IMR-90 (cell line): ENCODE measurements around the gene DLGAP4. TPM values are rescaled to one million over a fixed set of nuclear protein-coding genes. Genes with fewer than 3 reads are reported as not detected.
"Not testable (repeated sequence)": the region's sequence is repeated elsewhere in the genome, so short reads cannot be mapped to it uniquely, and the experiment has no call there.

ENCODE experiments used
- ATAC-seq: fragments of 200-7000 bp; cut with Tn5 transposase; 2 replicates; pipeline ENCODE4 v1.9.1; 2020; ENCODE audit warnings: low read depth, mild to moderate bottlenecking, moderate library complexity
- BruUV-seq: library from RNA; stranded (reverse); fragments of 400-500 nt; replicated peaks from 2 replicates; lab custom pipeline; 2021; lab: Mats Ljungman, UMichigan
- CTCF ChIA-PET: fragments of 300-600 bp; formaldehyde crosslinking; extraction: SDS; loops from one replicate; lab custom pipeline; 2021; ENCODE audit warnings: antibody characterized with exemption; lab: Yijun Ruan, JAX
- POLR2A ChIA-PET: fragments of 300-600 bp; sonication (Branson Sonifier 250); formaldehyde crosslinking; loops from one replicate; lab custom pipeline; 2022; ENCODE audit warnings: antibody characterized with exemption; ENCODE audit not compliant: unreplicated experiment; lab: Charles Lee
- DNase-seq: peaks from one replicate; pipeline ENCODE4 v3.0.0; 2013
- H2AFZ ChIP-seq: replicated peaks from 2 replicates; pipeline ENCODE3; 2013; ENCODE audit warnings: low read length, mild to moderate bottlenecking; ENCODE audit not compliant: poor library complexity
- H2AK5ac ChIP-seq: 2 replicates; pipeline ENCODE4 v1.6.1; 2013; ENCODE audit warnings: low read depth, low read length, inconsistent platforms
- H2AK9ac ChIP-seq: replicated peaks from 2 replicates; pipeline ENCODE3; 2013; ENCODE audit warnings: mild to moderate bottlenecking, low read depth, low read length, moderate library complexity; ENCODE audit not compliant: poor library complexity
- H2BK120ac ChIP-seq: 2 replicates; pipeline ENCODE4 v1.6.1; 2013; ENCODE audit warnings: low read depth, low read length, inconsistent platforms
- H2BK15ac ChIP-seq: 3 replicates; pipeline ENCODE4 v1.6.1; 2013; ENCODE audit warnings: low read depth, low read length, inconsistent platforms
- H2BK20ac ChIP-seq: 2 replicates; pipeline ENCODE4 v1.6.1; 2013; ENCODE audit warnings: low read depth, mild to moderate bottlenecking, inconsistent platforms, low read length, moderate library complexity
- H2BK5ac ChIP-seq: 2 replicates; pipeline ENCODE4 v1.6.1; 2013; ENCODE audit warnings: mild to moderate bottlenecking, low read depth, low read length, inconsistent platforms; ENCODE audit not compliant: poor library complexity, severe bottlenecking
- H3K14ac ChIP-seq: replicated peaks from 2 replicates; pipeline ENCODE4 v1.6.1; 2013; ENCODE audit warnings: low read depth, low read length, inconsistent platforms
- H3K18ac ChIP-seq: 2 replicates; pipeline ENCODE4 v1.6.1; 2013; ENCODE audit warnings: low read depth, low read length, control low read depth
- H3K23ac ChIP-seq: 2 replicates; pipeline ENCODE4 v1.6.1; 2013; ENCODE audit warnings: low read depth, low read length, inconsistent platforms
- H3K27ac ChIP-seq: 2 replicates; pipeline ENCODE4 v1.5.1; 2013; ENCODE audit warnings: mild to moderate bottlenecking, control low read depth, low read length; ENCODE audit not compliant: insufficient read depth
- H3K27me3 ChIP-seq: 2 replicates; pipeline ENCODE4 v1.6.1; 2013; ENCODE audit warnings: low read length; ENCODE audit not compliant: control insufficient read depth, insufficient read depth
- H3K36me3 ChIP-seq: 2 replicates; pipeline ENCODE4 v1.6.1; 2013; ENCODE audit warnings: low read length, mixed read lengths; ENCODE audit not compliant: control insufficient read depth, insufficient read depth
- H3K4ac ChIP-seq: 2 replicates; pipeline ENCODE4 v1.6.1; 2013; ENCODE audit warnings: low read depth, low read length, inconsistent platforms
- H3K4me1 ChIP-seq: 2 replicates; pipeline ENCODE4 v1.6.1; 2013; ENCODE audit warnings: low read length, mixed read lengths; ENCODE audit not compliant: control insufficient read depth, insufficient read depth
- H3K4me2 ChIP-seq: 2 replicates; pipeline ENCODE4 v1.6.1; 2013; ENCODE audit warnings: low read depth, mild to moderate bottlenecking, control low read depth, low read length, moderate library complexity
- H3K4me3 ChIP-seq: 2 replicates; pipeline ENCODE4 v1.5.1; 2013; ENCODE audit warnings: low read depth, mild to moderate bottlenecking, control low read depth, low read length, moderate library complexity; ENCODE audit not compliant: insufficient read depth
- H3K56ac ChIP-seq: 2 replicates; pipeline ENCODE4 v1.6.1; 2013; ENCODE audit warnings: low read length, inconsistent platforms; ENCODE audit not compliant: insufficient read depth; ENCODE audit errors: extremely low read depth
- H3K79me1 ChIP-seq, 2 experiments: 2 replicates each; pipeline ENCODE4 v1.6.1; 2013; ENCODE audit warnings: low read length in 2 of 2, inconsistent platforms in 1 of 2, low read depth in 1 of 2
- H3K9ac ChIP-seq: 2 replicates; pipeline ENCODE4 v1.6.1; 2013; ENCODE audit warnings: low read depth, low read length, control low read depth
- H3K9me1 ChIP-seq: 2 replicates; pipeline ENCODE4 v1.6.1; 2013; ENCODE audit warnings: low read length, inconsistent platforms; ENCODE audit not compliant: insufficient read depth
- H3K9me3 ChIP-seq: 2 replicates; pipeline ENCODE4 v1.6.1; 2013; ENCODE audit warnings: low read length; ENCODE audit not compliant: control insufficient read depth, insufficient read depth
- H4K20me1 ChIP-seq: 2 replicates; pipeline ENCODE4 v1.6.1; 2013; ENCODE audit warnings: low read length, inconsistent platforms; ENCODE audit not compliant: insufficient read depth
- H4K5ac ChIP-seq: 2 replicates; pipeline ENCODE4 v1.6.1; 2013; ENCODE audit warnings: mild to moderate bottlenecking, low read depth, low read length, control low read depth
- H4K8ac ChIP-seq, 2 experiments: 2 replicates each; pipeline ENCODE4 v1.6.1; 2013; ENCODE audit warnings: low read depth in 2 of 2, low read length in 2 of 2, control low read depth in 1 of 2, inconsistent platforms in 1 of 2
- H4K91ac ChIP-seq: 2 replicates; pipeline ENCODE4 v1.6.1; 2013; ENCODE audit warnings: low read depth, low read length, inconsistent platforms; ENCODE audit not compliant: insufficient read depth
- BHLHE40 ChIP-seq: fragments of 150-350 bp; IDR thresholded peaks from 2 replicates; pipeline ENCODE4 v1.6.1; 2016; ENCODE audit warnings: mild to moderate bottlenecking, low read depth, low read length
- FOS ChIP-seq: fragments of 150-350 bp; IDR thresholded peaks from 2 replicates; pipeline ENCODE4 v1.6.1; 2016; ENCODE audit warnings: low read depth, low read length
- MAZ ChIP-seq: IDR thresholded peaks from 2 replicates; pipeline ENCODE4 v1.6.1; 2012; ENCODE audit warnings: low read depth, mild to moderate bottlenecking, low read length, improper control_type of control experiment, moderate library complexity, borderline replicate concordance
- MXI1 ChIP-seq: IDR thresholded peaks from 2 replicates; pipeline ENCODE4 v1.6.1; 2012; ENCODE audit warnings: low read depth, mild to moderate bottlenecking, low read length, moderate library complexity, borderline replicate concordance
- NFE2L2 ChIP-seq: fragments of 150-350 bp; IDR thresholded peaks from 2 replicates; pipeline ENCODE4 v1.6.1; 2016; ENCODE audit warnings: low read depth, mild to moderate bottlenecking, low read length
- RAD21 ChIP-seq: IDR thresholded peaks from 2 replicates; pipeline ENCODE4 v1.6.1; 2012; ENCODE audit warnings: low read length, improper control_type of control experiment
- WGBS, 2 experiments: methylation state at CpG; one replicate each; pipeline versions ENCODE4 v1.1.5 to v1.1.7; 2013; ENCODE audit warnings: missing lambda C conversion rate in 2 of 2; ENCODE audit not compliant: insufficient read length in 1 of 2; ENCODE audit errors: extremely low coverage in 2 of 2; 5-methylcytosine and 5-hydroxymethylcytosine counted together
- dilution Hi-C: fragments of 300-500 bp; cut with HindIII; formaldehyde crosslinking; loops from one replicate; pipeline ENCODE4 v1.14.3; 2018; ENCODE audit warnings: low sequenced_read_pairs; ENCODE audit not compliant: unreplicated experiment
- in situ Hi-C: fragments of 300-500 bp; cut with MboI; formaldehyde crosslinking; loops from 3 replicates; pipeline ENCODE4 v1.14.3; 2019; ENCODE audit warnings: low sequenced_read_pairs, inconsistent platforms, mixed read lengths
- intact Hi-C: fragments of 100-400 bp; cut with micrococcal nuclease; formaldehyde crosslinking; loops from 2 replicates; pipeline ENCODE4 v1.10.0; 2022
- polyA plus RNA-seq, 3 experiments: library from polyadenylated mRNA; depleted of rRNA; stranded (reverse); fragments of >200 nt; gene quantifications; 2 replicates each; pipeline ENCODE4 v1.2.3, GENCODE V29; 2012; ENCODE audit warnings: low replicate concordance in 1 of 3
- total RNA-seq: library from RNA; depleted of rRNA; stranded (reverse); fragments of >200 nt; gene quantifications from 2 replicates; pipeline ENCODE4 v1.2.3, GENCODE V29; 2012

DLGAP4 gene
- total and polyA plus RNA-seq, 2 of the 4 experiments (the other 2 are of a cell fraction) = 32.3 to 73.2 TPM

DNA sequence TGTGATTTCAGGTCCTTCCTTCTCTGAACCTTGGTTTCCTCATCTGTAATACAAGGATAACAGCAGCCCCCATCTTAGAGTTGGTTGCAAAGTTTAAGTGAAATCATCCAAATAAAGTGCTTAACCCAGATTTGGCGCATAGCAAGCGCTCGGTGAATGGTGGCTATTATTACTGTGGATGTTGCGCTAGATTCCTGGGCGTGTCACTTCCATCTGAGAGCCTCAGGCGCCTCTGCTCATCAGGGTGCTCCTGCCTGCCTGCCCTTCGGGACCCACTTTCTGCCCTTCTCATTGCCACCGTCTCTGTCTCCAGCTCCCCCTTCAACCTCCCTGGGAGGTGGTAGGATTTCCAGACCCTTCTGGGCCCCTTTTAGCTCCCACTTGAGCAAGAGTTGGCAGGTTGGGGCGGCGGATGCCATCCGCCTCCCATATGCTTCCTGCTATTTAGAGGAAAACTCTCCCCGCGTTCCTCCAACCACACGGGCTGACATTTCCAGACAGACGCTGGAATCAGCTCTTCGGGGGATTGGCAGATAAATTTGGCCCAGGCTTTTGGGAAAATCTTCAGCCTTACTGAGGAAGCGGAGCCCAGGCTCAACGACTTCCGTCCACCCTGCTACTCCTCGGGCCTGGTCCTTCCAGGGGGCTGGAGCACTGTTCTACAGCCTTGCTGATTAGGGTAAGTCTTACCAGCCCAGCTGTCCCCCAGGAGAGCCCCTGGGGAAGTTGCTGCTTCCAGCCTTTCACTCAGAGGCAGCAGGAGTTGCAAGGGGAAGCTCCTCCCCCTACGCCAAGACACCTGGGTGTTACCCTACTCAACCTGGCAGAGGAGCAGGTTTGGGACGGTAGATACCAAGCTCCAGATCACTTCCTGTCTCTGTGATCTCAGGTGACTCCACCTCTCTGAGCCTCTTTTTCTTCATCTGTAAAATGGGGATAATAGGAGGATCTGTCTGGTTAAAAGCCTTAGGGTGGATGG lies 71.5 kb downstream of the DLGAP4 start (continued):
- TF ChIP-seq MXI1 (no peak), FOS (no peak)

DNA sequence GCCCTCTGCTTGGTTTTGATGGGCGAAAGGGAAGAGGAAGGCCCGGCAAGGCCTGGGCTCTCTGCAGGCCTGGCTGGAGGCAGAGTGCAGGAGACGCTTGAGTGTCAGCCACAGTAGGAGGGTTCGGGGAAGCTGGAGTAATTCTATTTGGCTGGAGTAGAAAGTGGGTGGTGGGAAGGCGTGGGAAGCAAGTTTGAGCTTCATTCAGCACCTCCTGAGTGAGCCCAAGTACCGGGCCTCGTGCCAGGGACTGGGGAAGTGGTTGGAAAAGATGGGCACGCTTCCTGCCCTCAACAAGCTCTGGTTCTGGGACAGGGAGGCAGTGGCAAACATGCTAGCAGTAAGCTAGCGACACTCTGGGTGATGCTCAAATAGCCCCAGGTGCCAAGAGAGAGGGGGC lies 72.5 kb downstream of the DLGAP4 start:
- H3K9me3 ChIP-seq = no peaks in the 10 kb centered on the region
- no peak overlapping the region for H3K23ac ChIP-seq
- in situ Hi-C loops (no loop called here), intact Hi-C loops (no loop called here), dilution Hi-C loops (no loop called here)
- ATAC-seq = no peak
- no peak overlapping the region for H2AFZ ChIP-seq
- H3K4me3 ChIP-seq = no peak overlapping the region
- no peak overlapping the region for H2BK120ac ChIP-seq
- 53% methylated on average over 4 of the region's 9 CpGs; no CpG with 5 or more reads in 1 of the 2 experiments for WGBS, 2 experiments
- H3K4me1 ChIP-seq = no peaks in the 10 kb centered on the region
- H3K56ac ChIP-seq = no peak overlapping the region
- H3K4ac ChIP-seq = no peak overlapping the region
- H4K8ac ChIP-seq = no peak overlapping the region
- H4K5ac ChIP-seq = no peak overlapping the region
- H3K27me3 ChIP-seq = peaks cover 20% of the 10 kb centered on the region
- DNase-seq = no peak
- H2BK15ac ChIP-seq = no peak overlapping the region
- H3K14ac ChIP-seq = no peak overlapping the region
- no peaks in the 10 kb centered on the region for H3K9me1 ChIP-seq
- ChIA-PET CTCF (no interaction called here), POLR2A (no interaction called here)
- BruUV-seq = no TSS peak
- no peak overlapping the region for H3K4me2 ChIP-seq
- TF ChIP-seq RAD21 = no peak
- no peak for TF ChIP-seq BHLHE40
- no peak for TF ChIP-seq MAZ
- TF ChIP-seq FOS = no peak
- TF ChIP-seq NFE2L2 = no peak
- no peak for TF ChIP-seq MXI1
- no peaks in the 10 kb centered on the region for H3K79me1 ChIP-seq
- no peak overlapping the region for H2BK5ac ChIP-seq
- H3K36me3 ChIP-seq = no peaks in the 10 kb centered on the region
- H2AK5ac ChIP-seq = no peak overlapping the region
- H2AK9ac ChIP-seq = no peak overlapping the region
- H2BK20ac ChIP-seq = no peak overlapping the region
- H4K91ac ChIP-seq = no peak overlapping the region
- H4K20me1 ChIP-seq = no peaks in the 10 kb centered on the region
- no peak overlapping the region for H3K9ac ChIP-seq
- no peak overlapping the region for H3K27ac ChIP-seq
- no peak overlapping the region for H3K18ac ChIP-seq

DNA sequence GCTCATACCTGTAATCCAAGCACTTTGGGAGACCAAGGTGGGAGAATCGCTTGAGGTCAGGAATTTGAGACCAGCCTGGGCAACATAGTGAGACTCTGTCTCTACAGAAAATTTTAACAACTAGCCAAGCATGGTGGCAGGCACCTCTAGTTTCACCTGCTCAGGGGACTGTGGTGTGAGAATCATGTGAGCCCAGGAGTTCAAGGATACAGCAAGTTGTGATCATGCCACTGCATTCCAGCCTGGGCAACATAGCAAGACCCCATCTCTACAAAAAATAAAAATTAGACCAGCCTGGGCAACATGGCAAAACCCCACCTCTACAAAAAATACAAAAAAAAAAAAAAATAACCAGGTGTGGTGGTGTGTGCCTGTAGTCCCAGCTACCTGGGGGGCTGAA lies 73.8 kb downstream of the DLGAP4 start:
- H4K20me1 ChIP-seq, H3K79me1 ChIP-seq, H4K5ac ChIP-seq, H4K8ac ChIP-seq, H2BK5ac ChIP-seq, H3K4me2 ChIP-seq, H3K14ac ChIP-seq, H2BK120ac ChIP-seq, H3K36me3 ChIP-seq, CTCF ChIA-PET, H2AFZ ChIP-seq, dilution Hi-C loops, H2AK9ac ChIP-seq, H2AK5ac ChIP-seq, H2BK20ac ChIP-seq, in situ Hi-C loops, DNase-seq, intact Hi-C loops, H3K27ac ChIP-seq, H3K9ac ChIP-seq, H3K9me1 ChIP-seq, H3K4me3 ChIP-seq, H3K18ac ChIP-seq, H3K9me3 ChIP-seq, H3K4ac ChIP-seq, H3K56ac ChIP-seq, BruUV-seq, ATAC-seq, H3K23ac ChIP-seq, POLR2A ChIA-PET, H4K91ac ChIP-seq, H3K4me1 ChIP-seq, H2BK15ac ChIP-seq: not testable (repeated sequence)
- no CpG with 5 or more reads among the region's 1 CpG for WGBS, 2 experiments
- peaks cover 16% of the 10 kb centered on the region for H3K27me3 ChIP-seq
